MM.1S (cell line): Measurements from ENCODE around the gene DOCK4.

Source experiments
- CTCF ChIP-seq: fragments of 300-600 bp; sonication (generic); IDR thresholded peaks from 2 replicates; pipeline ENCODE4 v1.5.1; 2016; ENCODE audit warnings: antibody characterized with exemption, low read length, mixed read lengths
- EZH2 ChIP-seq: fragments of 300-600 bp; sonication (generic); optimal IDR thresholded peaks from 2 replicates; pipeline ENCODE3; 2017; ENCODE audit warnings: low read depth, mild to moderate bottlenecking, antibody characterized with exemption, low read length, mixed read lengths
- EZH2phosphoT487 ChIP-seq: fragments of 300-600 bp; sonication (generic); IDR thresholded peaks from 2 replicates; pipeline ENCODE4 v1.6.1; 2018; ENCODE audit warnings: antibody characterized with exemption, low read length

- TF ChIP-seq CTCF: no peak
- no peak for TF ChIP-seq EZH2phosphoT487
- no peak for TF ChIP-seq EZH2
These were observed 421.1 kb downstream of the DOCK4 start for GRCh38 chr7:111785076-111785475.
